ENCODE results near the gene KLHL10. TPM values are rescaled to one million over a fixed set of nuclear protein-coding genes. Genes with fewer than 3 reads are reported as not detected.

The KLHL10 gene
- total RNA-seq, 2 donors from 2014 or later: 0.14 to 6.5 TPM

GRCh38 chr17:41796121-41796895 lies 41.3 kb upstream of the KLHL10 start:
- TF ChIP-seq POLR2A (IDR thresholded peaks at IDR 0.05) (no peak), POLR2AphosphoS5 (IDR thresholded peaks at IDR 0.05) (no peak), CTCF (IDR thresholded peaks at IDR 0.05) (no peak)
- Histone ChIP-seq H3K27me3 (replicated peaks; ENCODE audit: insufficient read depth) (no peaks in the 10 kb centered on the region), H3K36me3 (no peaks in the 10 kb centered on the region), H3K4me1 (replicated peaks) (peaks cover 2% of the 10 kb centered on the region), H3K9me3 (no peaks in the 10 kb centered on the region), H3K4me3 (no peak overlapping the region), H3K27ac (no peak overlapping the region)
- no peak for DNase-seq (ENCODE audit: low spot score)
- 88% methylated on average over 10 of the region's 10 CpGs for WGBS
- intact Hi-C loops (cut with DNase I): no loop called here

GRCh38 chr17:41797377-41797776 lies 40.2 kb upstream of the KLHL10 start:
- H3K27ac ChIP-seq: no peak overlapping the region
- no peak for DNase-seq (ENCODE audit: low spot score)
- no peak overlapping the region for H3K4me3 ChIP-seq
- intact Hi-C loops (cut with DNase I): no loop called here
- 83% methylated on average over 3 of the region's 3 CpGs for WGBS
- H3K4me1 ChIP-seq (replicated peaks): peaks cover 4% of the 10 kb centered on the region
- no peaks in the 10 kb centered on the region for H3K9me3 ChIP-seq
- H3K36me3 ChIP-seq: no peaks in the 10 kb centered on the region
- TF ChIP-seq POLR2A (IDR thresholded peaks at IDR 0.05) (no peak), CTCF (IDR thresholded peaks at IDR 0.05) (no peak), POLR2AphosphoS5 (IDR thresholded peaks at IDR 0.05) (no peak)
- no peaks in the 10 kb centered on the region for H3K27me3 ChIP-seq (replicated peaks; ENCODE audit: insufficient read depth)

- Histone ChIP-seq H3K27ac (no peak overlapping the region), H3K4me3 (no peak overlapping the region), H3K27me3 (replicated peaks; ENCODE audit: insufficient read depth) (no peaks in the 10 kb centered on the region), H3K4me1 (replicated peaks) (peaks cover 4% of the 10 kb centered on the region), H3K36me3 (no peaks in the 10 kb centered on the region), H3K9me3 (no peaks in the 10 kb centered on the region)
- DNase-seq (ENCODE audit: low spot score): no peak
- WGBS: 78% methylated on average over 8 of the region's 8 CpGs
- intact Hi-C loops (cut with DNase I): no loop called here
- TF ChIP-seq POLR2A (IDR thresholded peaks at IDR 0.05) (no peak), CTCF (IDR thresholded peaks at IDR 0.05) (no peak), POLR2AphosphoS5 (IDR thresholded peaks at IDR 0.05) (no peak)
These were observed 38.3 kb upstream of the KLHL10 start for GRCh38 chr17:41799366-41799765.

GRCh38 chr17:41800601-41801373 lies 36.8 kb upstream of the KLHL10 start:
- 26% methylated on average over 18 of the region's 18 CpGs for WGBS
- H3K4me3 ChIP-seq: no peak overlapping the region

More at GRCh38 chr17:41800601-41801373, 36.8 kb upstream of the KLHL10 start:
- TF ChIP-seq CTCF (IDR thresholded peaks at IDR 0.05): no peak
- TF ChIP-seq POLR2A (IDR thresholded peaks at IDR 0.05): peak; percentile 9
- TF ChIP-seq POLR2AphosphoS5 (IDR thresholded peaks at IDR 0.05): peak; percentile 86
- Histone ChIP-seq H3K27ac (peak overlapping the region; percentile 55 to 60), H3K27me3 (replicated peaks; ENCODE audit: insufficient read depth) (no peaks in the 10 kb centered on the region), H3K4me1 (replicated peaks) (peaks cover 4% of the 10 kb centered on the region), H3K9me3 (no peaks in the 10 kb centered on the region), H3K36me3 (no peaks in the 10 kb centered on the region)
- intact Hi-C loops (cut with DNase I): loop anchor here (1.0 kb wide), 1 partner anchor 63 kb away; no protein-coding TSS in a partner anchor
- DNase-seq (ENCODE audit: low spot score): peak; percentile 86
